ENCODE results near the gene CNOT3.

The CNOT3 gene

DNA sequence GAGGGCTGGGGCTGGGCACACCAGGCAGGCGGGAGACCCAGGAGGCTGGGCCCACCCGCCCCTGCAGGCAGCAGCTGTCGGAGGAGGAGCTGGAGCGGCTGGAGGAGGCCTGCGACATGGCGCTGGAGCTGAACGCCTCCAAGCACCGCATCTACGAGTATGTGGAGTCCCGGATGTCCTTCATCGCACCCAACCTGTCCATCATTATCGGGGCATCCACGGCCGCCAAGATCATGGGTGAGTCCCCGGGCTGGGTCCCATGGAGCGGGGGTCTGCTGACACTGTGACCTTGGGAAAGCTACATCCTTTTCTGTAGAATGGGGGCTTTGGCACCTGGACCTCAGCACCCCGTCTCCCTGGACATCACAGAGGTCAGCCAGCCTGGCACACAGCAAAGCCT, 13.9 kb upstream of the CNOT3 start:
- FAIRE-seq, result no peak

DNA sequence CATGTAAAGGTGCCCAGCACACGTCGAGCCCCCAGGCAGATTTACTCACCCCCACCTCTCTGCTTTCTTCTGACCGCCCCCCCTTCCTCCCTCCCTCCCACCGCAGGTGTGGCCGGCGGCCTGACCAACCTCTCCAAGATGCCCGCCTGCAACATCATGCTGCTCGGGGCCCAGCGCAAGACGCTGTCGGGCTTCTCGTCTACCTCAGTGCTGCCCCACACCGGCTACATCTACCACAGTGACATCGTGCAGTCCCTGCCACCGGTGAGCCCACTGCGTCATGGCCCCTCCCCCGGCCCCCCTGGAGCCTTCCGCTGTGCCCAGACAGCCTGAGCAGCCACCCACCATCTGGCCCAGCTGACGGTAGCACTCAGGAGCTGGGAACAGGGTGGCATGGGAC, 13.2 kb upstream of the CNOT3 start:
- FAIRE-seq, result no peak

DNA sequence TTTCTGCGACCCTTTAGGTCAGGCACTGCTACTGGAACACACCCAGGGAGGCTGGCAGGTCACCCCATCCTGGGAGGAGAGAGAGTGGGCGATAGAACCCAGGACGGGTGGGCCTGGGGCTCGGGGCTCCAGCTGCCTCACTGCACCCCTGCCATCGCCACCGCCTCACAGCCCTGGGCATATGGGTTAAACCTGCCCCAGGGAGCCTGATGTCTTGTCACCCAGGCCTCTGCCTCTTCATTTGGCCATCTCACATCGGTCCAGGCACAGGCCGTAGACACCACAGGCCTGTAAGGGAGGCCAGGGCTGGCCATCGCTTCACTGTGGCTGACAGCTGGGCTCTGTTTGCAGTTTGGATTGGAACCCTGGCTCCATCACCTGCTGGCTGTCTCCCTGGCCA, 11.8 kb upstream of the CNOT3 start:
- no peak for FAIRE-seq

DNA sequence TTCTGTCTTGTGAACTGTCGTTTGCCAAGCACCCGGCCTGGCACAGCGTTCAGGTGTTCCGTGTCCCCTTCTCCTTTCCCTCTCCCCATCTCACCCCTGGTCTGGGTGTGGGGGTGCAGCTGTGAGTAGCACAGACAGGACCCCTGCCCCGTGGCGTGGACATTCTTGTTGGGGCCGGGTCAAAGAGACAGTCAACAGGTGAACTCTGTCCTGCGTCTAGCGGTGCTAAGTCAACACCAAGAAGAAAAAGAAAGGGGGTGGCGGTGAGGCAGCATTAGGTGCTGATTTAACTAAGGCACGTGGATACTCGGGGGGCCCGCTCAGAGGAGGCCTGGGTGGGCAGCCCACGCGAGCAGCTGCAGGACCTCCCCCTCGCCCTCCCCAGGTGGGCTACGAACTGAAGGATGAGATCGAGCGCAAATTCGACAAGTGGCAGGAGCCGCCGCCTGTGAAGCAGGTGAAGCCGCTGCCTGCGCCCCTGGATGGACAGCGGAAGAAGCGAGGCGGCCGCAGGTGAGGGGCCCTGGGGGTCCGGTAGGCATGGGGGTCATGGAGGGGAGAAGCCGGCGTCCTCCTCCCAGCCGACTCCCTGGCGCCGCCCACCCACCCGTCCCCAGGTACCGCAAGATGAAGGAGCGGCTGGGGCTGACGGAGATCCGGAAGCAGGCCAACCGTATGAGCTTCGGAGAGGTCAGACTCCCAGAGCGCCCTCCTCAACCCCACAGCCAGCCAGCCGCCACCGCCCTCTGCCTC, 9.7 kb upstream of the CNOT3 start:
- FAIRE-seq, result no peak

DNA sequence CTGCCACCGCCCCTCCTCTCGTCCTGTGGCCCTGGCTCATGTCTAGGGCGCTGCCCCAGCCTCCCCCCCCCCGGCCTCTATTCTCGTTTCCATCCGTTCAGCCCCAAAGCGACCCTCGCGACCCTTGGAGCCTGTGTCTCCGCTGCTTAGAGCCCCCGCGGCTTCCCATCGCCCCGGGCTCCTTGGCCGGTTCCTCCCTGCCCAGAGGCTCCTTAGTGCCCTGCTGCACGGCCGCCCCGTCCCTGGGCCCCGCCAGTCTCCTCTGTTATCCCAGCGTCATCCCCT, 9.2 kb upstream of the CNOT3 start:
- no peak for FAIRE-seq

DNA sequence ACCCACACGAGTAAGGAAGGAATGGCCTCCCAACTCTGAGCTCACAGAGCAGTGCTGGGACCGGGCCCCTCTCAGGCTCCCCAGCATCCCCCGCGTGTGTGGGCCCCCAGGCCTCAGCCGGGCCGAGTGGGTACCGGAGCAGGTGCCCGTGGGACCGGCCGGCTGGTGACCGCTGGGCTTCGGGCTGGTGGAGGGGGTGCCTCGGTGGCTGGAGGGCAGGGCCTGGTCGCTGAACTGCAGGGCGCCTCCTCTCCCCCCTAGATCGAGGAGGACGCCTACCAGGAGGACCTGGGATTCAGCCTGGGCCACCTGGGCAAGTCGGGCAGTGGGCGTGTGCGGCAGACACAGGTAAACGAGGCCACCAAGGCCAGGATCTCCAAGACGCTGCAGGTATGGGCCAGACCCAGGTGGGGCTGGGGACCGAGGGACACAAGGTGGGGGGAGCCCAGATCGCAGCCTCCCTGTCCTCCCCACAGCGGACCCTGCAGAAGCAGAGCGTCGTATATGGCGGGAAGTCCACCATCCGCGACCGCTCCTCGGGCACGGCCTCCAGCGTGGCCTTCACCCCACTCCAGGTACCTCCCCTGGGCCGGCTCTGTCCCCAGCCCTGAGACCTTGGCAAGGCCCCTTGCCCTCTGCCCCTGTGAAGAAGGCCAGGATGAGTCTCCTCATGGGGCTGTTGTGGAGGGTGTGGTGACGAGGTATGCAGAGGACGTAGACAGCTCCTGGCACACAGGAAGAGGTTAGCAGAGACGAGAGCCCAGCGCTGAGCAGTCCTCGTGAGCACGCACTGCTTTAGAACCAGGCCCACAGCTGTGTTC, 8.6 kb upstream of the CNOT3 start:
- no peak for FAIRE-seq

DNA sequence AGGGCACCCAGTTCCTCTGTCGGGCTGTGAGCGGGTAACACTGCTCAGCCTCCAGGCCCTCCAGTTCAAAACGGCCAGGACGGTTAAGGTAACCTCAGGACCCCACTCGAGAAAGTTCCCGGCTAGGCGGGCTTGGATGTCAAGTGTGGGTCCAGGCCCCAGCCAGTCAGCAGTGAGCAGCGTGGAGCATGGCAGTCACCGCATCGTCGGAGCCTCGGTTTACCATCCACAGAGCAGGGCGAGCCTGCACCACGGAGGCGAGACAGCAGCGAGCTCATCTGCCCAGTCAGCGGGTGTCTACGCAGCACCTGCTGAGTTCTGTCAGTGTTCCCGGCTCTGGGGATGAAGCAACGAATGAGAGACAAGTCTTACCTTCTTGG, 8.0 kb upstream of the CNOT3 start:
- FAIRE-seq, result no peak

DNA sequence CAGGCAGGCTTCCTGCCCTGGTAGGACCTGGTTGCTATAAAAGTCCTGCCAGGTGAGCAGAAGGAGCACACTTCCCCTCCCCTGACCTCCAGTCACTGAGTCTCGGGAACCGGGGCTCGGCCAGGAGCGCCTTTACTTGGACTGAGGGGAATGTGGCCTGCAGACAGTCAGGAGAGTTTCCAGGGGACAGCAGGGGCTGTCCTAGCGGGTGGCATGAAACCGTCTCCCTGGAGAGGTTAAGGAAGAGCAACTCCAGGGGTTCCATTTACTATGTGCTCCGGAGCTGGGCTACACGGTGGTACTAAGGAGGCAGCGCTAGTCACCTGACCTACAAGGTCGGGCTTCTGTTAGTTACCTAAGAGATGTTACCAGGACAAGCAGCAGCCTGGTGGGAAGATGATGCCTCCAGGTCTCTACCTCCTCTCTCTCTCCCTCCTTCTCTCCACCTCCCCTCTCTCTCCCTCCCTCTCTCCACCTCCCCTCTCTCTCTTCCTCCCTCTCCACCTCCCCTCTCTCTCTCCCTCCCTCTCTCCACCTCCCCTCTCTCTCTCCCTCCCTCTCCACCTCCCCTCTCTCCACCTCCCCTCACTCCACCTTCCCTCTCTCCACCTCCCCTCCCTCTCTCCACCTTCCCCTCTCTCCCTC, 4.1 kb upstream of the CNOT3 start:
- no peak for FAIRE-seq

DNA sequence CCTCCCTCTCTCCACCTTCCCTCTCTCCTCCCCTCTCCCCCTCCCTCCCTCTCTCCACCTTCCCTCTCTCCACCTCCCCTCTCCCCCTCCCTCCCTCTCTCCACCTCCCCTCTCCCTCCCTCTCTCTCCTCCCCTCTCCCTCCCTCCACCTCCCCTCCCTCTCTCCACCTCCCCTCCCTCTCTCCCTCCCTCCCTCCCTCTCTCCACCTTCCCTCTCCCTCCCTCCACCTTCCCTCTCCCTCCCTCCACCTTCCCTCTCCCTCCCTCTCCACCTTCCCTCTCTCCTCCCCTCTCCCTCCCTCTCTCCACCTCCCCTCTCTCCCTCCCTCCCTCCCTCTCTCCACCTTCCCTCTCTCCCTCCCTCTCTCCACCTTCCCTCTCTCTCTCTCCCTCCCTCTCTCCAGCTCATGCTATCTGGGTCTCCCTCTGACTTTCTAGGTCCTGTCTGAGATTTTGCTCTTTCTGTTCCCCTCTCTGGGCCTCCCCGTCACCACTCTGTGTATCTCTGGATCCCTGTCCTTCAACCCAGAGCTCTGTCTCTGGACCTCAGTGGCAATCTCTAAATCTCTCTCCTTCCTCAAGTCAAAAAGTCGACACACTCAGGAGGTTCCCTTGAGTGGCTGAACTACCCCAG, 3.5 kb upstream of the CNOT3 start:
- no peak for FAIRE-seq

DNA sequence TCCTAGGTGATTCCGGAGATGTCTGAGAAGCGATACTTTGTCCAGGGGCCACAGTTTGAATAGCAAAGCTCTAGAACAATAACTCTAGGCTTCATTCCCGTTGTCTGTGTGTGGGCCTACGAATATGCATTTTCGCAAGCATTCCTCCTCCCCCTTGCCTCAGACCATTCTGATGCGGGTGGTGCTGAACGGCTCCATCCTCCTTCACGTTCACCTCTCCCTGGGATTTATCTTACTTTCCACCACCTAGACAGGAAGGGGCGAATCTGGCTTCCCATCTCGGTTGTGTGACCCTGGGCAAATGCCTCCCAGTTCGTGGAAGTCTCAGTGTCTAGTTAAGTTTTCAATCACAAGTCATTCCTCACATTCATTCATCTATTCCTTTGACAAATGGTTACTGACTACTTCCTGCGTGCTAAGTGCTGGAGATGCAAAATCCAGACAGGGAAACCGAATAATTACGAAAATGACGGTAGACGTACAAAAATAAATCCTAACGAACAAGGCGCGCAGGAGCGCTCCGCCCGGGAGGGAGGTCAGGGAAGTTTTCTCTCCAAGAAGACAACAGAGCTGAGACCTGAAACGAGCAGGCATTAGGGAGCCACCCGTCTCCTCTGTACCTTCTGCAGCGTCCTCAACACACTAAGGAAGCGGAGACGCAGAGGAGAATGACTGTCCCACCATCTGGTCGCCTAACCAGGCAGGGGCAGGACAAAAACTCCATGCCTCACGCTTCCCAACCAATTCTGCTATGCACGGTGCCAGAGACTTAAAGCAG, 1.3 kb upstream of the CNOT3 start:
- FAIRE-seq, result no peak

DNA sequence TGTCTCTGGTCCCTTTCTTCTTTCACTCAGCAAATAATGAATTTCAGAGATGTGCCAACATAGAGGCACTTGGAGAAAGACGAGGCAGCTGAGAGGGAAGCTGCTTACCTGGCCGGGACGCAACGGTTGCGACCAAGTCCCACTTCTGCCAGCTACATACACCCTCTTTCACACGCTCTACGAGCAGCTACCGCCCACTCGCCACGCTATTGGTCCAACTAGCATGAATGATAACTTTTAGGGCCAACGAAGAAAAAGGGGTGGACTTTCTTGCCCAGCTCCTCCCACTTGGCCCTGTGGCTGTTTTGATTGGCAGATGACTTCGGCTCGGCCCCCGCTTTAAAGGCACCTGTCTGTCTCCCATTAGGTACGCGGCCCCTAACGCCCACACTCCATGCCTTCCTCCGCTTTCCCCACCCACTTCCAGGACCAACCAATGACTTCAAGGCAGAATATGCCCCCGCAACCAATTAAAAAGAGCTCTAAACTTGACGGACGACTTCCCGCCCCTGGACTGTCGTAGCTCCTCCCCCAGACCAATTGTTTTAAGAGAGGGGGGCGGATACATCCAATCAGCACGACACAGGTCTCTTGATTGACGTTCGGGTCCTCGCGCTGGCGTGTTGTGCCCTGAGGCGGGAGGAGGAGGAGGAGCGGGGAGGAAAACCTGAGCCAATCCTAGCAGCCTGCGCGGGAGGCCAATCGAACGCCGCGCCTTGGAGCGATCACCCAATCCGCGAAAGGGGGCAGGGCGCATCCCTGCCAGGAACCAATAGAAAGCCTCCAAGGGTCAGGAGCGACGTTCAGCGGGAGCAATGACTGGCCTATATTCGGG, 481 bp upstream of the CNOT3 start:
- peak; percentile 100 for FAIRE-seq

DNA sequence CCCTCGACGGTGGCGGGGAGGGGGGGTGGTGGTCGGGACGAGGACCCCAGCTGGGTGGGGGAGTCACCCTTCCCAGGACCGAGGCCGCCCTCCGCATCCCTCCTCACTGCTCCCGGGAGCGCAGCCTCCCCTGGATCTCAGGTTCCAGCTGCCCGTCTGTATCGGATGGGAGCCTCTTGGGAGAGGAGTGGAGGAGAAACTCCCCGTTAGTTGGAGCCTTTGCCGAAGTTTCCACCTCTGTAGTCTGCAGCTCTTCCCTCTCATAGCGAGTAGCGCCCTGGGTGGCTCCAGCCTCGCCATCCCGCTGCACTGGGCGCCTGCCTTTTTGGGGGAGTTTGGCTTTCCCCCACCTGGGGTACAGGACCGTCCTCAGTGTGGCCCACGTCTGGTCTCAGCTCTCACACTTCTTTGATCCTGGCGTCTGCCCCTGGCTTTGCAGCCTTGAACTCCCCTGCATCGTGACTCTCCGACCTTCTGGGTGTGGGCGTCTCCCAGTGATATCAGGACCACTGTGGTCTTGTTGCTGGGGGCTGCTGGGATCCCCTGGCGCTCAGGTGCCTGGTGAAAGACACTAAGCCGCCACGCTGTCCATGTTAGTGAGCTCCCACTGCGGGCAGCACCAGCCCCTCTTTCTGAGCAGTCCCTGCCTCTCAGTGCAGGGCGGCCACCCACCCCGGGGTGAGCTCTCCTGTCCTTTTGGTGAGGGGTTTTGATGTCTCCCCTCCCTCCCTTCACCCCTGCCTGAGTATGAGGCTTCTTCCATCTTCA, 1.1 kb downstream of the CNOT3 start:
- FAIRE-seq, result no peak

DNA sequence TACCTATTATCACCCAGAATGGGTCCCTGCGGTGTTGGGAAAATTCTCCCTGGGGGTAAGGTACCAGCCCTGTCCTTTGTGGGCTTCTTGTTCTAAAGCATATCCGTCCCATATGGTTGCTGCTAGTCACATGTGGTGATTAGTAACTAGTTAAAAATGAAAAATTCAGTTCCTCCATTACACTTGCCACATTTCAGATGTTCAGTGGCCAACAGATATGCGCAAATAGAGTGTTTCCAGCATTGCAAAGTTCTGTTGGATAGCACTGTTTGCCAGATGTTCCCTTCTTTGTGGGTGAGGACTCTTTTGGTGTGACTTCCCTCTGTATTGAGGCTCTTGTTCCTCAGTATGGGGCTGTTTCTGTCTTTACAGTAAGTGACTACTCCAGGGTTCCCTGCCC, 3.8 kb downstream of the CNOT3 start:
- FAIRE-seq, result no peak

DNA sequence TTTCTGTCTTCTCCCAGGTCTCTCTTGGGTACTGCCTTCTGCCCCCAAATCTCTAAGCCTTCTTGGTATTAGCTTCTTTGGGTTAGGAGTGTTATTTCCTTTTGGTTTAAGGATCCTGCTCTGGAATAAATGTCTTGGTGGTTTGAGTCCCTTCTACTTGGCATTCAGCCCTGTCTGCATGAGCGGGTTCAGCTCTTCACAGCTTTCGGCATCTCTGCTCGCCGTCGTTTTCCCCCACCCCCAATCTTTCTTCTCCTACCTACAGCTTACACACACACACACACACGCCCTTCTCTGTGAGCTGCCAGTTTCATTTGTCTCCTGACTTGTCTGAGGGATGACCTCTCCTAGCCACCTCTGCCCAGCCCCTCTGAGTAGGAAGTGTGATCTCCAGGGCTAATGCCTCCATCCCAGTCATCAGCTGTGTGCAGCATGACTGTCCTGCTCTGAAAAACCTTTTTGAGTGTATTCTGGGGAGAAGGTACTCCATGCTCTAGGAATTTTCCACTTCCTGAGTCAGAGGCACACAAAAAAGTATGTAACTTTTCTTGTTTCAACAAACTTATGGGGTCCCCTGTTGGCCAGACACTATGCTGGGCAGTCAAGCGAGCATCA, 4.7 kb downstream of the CNOT3 start:
- no peak for FAIRE-seq

DNA sequence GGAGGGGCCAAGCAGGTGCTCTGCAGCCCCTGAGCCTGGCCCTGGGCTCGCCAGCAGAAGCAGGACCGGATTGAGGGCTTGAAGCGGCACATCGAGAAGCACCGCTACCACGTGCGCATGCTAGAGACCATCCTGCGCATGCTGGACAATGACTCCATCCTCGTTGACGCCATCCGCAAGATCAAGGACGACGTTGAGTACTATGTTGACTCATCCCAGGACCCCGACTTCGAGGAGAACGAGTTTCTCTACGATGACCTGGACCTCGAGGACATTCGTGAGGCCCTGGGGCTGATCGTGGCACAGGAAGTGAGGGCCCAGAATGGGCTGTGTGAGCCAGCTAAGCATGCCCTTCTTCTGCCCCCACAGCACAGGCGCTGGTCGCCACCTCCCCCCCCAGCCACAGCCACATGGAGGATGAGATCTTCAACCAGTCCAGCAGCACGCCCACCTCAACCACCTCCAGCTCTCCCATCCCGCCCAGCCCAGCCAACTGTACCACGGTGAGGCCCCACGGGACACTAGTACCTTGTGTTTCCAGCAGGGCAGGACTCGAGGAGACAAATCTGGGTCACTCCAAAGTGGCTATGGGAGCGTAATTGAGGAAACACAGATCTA, 8.1 kb downstream of the CNOT3 start:
- FAIRE-seq, result no peak

DNA sequence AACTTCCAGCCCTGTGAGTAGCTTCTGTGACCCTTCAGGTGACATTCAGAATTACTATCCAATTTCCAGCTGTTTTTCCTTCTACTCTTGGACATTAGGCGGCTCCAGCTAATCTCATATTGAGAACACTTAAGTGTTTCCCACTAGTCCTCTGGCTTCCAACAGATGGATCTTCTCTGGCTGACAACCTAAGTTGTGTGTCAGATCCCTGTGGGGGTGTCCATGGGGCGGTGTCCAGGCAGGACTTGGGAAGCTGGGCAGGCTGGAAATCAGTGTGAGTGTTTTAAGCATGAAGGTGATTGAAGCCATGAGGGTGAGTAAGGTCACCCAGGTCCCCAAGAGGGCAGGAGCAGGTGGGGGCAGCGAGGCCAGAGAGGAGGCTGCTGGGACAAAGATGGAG, 10.1 kb downstream of the CNOT3 start:
- no peak for FAIRE-seq

DNA sequence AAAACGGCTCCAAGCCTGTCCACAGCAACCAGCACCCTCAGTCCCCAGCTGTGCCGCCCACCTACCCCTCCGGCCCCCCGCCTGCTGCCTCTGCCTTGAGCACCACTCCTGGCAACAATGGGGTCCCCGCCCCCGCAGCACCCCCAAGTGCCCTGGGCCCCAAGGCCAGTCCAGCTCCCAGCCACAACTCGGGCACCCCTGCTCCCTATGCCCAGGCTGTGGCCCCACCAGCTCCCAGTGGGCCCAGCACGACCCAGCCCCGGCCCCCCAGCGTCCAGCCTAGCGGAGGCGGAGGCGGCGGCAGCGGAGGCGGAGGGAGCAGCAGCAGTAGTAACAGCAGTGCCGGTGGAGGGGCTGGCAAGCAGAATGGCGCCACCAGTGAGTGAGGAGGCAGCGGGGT, 10.6 kb downstream of the CNOT3 start:
- FAIRE-seq, result no peak

DNA sequence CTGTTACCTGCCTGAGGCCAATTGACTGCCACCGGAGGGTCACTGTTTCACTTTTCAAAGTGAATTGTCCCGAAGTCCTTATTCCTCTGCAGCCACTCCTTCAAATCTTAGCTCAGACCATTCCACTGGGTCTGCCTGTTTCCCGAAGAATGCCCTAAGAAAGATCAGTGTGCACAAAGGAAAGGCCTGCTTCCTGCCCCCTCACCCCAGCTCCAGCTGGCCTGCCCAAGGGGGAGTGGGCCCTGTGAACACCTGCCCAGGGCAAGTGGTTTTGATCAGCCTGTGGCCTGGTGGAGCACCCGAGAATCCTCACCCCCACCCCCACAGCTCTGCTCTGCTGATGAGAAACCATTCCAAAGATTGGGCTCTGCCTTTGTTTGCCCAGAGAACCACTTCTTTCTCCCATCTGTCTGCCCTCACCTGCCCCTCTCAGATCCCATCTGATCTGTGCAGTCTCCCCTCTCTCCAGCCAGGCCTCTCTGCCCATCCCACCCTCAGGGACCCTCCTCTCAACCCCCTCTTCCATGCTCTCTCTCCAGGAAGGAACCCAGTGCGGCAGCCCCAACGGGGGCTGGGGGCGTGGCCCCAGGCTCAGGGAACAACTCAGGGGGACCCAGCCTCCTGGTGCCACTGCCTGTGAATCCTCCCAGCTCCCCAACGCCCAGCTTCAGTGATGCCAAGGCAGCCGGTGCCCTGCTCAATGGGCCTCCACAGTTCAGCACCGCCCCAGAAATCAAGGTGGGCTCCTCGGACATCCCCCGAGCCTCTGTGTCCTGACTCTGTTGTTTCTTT, 11.7 kb downstream of the CNOT3 start:
- no peak for FAIRE-seq

DNA sequence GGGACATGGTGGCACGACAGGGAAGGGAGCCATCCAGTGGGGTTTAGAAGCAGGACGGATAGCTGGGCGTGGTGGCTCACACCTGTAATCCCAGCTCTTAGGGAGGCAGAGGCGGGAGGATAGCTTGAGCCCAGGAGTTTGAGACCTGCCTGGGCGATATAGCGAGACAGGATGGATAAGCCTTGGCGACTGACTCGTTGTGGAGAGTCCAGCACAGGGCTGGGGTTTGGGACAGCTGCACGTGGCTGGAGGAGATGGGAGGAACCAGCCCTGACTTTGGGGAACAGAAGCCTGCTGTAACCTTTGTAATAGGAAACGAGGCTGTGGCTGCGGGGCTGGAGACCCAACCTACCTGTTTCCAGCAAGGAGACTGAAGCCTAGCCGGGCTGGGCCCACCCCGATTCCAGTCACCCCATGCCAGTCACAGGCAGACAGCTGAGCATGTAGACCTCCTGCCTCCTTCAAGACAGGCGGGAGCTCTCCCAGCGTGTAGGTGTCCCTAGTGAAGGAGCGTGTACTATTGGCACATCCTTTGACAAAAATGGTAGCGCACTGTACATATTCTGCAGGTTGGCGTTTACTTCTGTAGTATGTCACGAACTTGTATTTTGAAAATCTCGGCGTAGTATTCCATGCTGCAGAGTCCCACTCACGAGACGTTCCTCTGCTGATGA, 13.9 kb downstream of the CNOT3 start:
- FAIRE-seq, result no peak
